Measurements from ENCODE around the gene GFER.
"Not testable (repeated sequence)": the region's sequence is repeated elsewhere in the genome, so short reads cannot be mapped to it uniquely, and the experiment has no call there.

The GFER gene

GRCh38 chr16:2026461-2027023, 42.5 kb downstream of the GFER start, which contains the start of gene NHERF2:
NHERF2 (plus strand) TSS chr16:2026902; CDS start chr16:2027006, 104 bp downstream.
- no peak for DNase-seq (ENCODE audit: low spot score)

- DNase-seq (ENCODE audit: low spot score): no peak
These were observed 43.3 kb downstream of the GFER start for GRCh38 chr16:2027024-2028010.

DNA sequence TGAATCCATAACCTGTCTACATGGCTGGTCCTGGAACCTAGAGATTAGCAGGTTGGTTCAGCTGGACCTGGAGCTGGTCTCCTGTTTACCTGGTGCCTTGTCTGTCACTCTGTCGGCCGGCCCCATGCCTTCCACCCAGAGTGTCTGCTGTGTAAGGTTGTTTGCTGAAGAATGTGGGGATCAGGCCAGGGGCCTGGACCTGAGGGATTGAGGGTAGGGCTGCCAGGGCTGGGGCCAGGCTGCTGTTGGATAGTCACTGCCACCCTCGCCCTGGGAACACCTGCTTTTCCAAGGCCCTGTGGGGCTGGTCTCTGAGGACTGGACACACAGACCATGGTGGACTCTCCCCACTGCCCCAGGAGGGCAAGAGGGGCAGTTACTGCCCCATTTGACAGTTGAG, 44.2 kb downstream of the GFER start:
- no peak for DNase-seq (ENCODE audit: low spot score)

GRCh38 chr16:2028620-2029220, 44.7 kb downstream of the GFER start:
- no peak for DNase-seq (ENCODE audit: low spot score)

DNA sequence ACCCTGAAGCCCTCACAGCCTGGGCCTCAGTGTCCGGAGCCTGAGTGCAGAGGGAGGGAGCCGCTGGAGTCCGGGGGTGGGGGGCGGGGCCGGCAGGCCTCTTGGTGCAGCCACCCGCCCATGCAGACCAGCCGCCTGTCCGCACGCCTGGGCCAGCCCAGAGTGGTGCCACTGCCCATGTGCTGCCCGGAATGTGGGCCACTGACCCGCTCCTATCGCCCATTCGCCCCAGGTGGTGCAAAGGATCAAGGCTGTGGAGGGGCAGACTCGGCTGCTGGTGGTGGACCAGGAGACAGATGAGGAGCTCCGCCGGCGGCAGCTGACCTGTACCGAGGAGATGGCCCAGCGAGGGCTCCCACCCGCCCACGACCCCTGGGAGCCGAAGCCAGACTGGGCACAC, 45.4 kb downstream of the GFER start:
- DNase-seq (ENCODE audit: low spot score): no peak

DNA sequence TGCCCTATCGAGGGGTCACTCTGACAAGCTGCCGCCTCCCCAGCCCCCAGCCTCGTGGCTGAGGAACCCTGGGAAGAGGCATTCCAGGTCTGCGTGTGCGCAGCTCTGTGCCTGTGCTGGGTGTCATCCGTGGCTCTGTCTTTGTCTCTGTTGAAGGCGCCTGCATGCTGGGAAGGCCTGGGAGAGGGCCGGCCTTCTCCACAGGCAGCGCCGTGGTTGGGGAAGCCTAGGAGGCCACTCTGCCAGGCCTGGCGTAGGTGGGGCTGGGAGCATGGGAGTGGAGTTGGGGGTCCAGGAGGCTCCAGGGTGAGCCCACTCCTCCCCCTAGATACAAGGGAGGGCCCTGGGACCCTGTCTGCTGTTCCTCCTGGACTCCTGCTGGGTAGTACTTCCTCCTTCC, 46.0 kb downstream of the GFER start:
- DNase-seq (ENCODE audit: low spot score): no peak

- DNase-seq (ENCODE audit: low spot score): no peak
These were observed 47.1 kb downstream of the GFER start for GRCh38 chr16:2031081-2031577.

DNA sequence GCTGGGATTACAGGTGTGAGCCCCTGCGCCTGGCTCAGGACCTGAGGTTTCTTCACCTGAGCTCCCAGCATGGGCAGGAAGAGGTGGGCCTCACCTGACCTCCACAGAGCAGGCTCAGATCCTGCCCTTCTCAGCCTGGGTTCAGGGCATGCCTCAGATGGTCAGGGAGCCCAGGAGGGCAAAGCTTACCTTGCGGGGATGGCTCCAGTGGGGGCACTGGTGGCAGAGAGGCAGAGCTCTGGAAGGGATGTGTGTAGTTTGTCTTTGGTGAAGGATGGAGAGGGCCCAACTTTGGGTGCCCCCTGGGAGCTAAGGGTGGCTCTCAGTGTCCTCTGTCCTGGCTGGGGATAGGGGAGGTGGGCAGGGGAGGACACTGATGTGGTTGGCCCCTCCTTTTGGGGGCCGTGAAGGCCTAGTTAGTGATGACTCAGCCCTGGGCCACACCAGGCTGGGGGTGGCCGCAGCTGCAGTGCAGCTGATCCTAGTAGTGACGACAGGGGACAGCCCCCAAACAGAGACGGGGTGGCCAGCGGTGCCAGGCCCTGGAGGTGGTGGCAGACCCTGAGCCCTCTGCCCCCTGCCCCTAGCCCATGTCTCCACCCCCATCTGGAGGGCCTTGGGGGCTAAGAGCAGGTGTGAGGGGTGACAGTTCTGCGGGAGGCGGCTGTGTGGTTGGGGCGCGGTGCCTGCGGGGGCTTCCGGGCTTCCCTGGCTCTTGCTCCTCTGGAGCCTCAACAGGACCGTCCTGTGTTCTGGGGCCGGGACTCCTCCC, 48.5 kb downstream of the GFER start:
- DNase-seq (ENCODE audit: low spot score): no peak

GRCh38 chr16:2033057-2033908, 49.3 kb downstream of the GFER start:
- no peak for DNase-seq (ENCODE audit: low spot score)

DNA sequence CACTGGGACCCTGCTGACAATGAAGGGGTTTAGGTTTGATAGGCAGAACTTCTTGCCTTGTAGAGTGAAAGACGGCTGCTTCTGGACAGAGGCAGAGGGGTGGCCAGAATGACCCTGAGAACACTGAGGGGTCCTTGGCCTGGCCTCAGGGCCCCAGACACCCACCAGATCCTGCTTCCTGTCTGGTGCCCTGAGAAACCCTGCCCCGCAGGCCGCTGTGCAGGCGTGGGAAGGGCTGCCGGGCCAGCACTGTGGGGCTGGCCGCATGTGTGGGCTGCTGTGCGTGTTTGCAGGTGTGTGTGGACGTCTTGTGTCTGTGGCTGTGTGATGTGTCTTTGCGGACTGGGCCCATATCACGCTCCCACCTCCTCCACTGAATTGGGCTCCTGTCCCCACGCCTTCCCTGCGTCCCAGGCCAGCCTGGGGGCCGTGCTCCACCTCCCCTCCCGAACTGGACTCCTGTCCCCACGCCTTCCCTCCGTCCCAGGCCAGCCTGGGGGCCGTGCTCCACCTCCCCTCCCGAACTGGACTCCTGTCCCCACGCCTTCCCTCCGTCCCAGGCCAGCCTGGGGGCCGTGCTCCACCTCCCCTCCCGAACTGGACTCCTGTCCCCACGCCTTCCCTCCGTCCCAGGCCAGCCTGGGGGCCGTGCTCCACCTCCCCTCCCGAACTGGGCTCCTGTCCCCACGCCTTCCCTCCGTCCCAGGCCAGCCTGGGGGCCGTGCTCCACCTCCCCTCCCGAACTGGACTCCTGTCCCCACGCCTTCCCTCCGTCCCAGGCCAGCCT, 50.1 kb downstream of the GFER start:
- not testable (repeated sequence) for DNase-seq (ENCODE audit: low spot score)

GRCh38 chr16:2034696-2035430, 50.9 kb downstream of the GFER start:
- no peak for DNase-seq (ENCODE audit: low spot score)

DNA sequence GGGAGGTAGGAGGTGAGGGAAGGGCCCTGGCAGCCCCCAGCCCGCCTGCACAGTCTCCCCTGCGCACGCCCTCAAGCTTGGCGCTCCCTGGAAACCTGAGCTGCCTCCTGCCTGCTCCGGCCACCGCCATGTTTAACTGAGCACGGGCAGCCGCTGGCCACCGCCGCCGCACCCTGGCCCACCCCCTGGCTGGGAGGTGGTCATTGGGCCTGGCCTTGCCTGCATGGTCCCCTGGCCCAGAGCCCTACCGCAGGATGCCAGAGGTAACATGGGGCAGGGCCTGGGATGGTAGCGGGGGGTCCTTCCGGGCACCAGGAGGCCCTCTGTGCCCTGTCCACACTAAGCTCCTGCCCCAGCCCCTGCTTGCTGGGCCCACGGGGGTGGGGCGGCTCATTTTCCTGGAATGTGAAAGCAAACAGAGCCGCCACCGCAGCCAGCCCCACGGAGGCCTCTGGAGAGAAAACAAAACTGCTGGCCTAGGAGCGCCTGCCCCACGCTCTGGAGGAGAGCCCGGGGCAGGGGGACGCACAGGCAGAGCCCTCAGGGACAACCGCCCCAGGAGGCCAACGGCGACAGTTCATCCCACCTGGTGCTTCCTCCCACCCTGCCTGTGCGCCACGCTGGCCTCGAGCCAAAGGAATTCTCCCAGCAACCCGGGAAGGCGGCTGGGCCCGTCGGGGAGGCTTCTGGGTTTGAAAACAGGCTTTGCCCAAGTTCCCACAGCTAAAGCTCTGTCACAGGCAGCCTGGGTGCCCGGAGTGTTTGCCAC, 51.6 kb downstream of the GFER start:
- no peak for DNase-seq (ENCODE audit: low spot score)

DNA sequence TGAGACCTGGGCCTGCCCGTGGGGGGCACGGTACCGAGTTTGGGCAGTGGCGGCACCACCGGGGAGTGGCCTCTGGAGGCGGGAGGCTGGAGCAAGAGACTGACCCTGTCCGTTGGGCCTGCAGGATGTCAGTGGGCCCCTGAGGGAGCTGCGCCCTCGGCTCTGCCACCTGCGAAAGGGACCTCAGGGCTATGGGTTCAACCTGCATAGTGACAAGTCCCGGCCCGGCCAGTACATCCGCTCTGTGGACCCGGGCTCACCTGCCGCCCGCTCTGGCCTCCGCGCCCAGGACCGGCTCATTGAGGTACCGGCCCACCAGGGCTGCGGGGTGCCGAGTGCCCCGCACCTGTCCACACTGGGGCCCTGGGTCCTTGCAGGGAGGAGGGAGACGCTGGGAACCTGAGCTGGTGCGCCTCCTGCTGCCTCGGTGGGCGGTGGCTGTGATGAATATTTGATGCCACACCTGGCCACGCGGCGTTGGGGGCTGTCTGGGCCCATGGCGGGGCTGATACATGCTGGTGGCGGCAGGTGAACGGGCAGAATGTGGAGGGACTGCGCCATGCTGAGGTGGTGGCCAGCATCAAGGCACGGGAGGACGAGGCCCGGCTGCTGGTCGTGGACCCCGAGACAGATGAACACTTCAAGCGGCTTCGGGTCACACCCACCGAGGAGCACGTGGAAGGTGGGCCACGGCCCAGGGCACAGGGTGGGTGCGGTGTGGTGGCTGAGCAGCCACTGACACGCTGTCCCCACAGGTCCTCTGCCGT, 52.4 kb downstream of the GFER start:
- no peak for DNase-seq (ENCODE audit: low spot score)

GRCh38 chr16:2037115-2037514, 53.1 kb downstream of the GFER start:
- no peak for DNase-seq (ENCODE audit: low spot score)

Measured in ecto neural progenitor cell (in vitro differentiated cells).